MV-4-11 (cell line): Measurements from ENCODE around the gene CLEC16A.
"Not testable (repeated sequence)": the region's sequence is repeated elsewhere in the genome, so short reads cannot be mapped to it uniquely, and the experiment has no call there.

Source experiments
- DNase-seq: peaks from one replicate; lab custom pipeline; 2025; lab: John Stamatoyannopoulos, UW

The CLEC16A gene

GRCh38 chr16:10939649-10940234, 4.6 kb upstream of the CLEC16A start:
- DNase-seq: no peak

DNA sequence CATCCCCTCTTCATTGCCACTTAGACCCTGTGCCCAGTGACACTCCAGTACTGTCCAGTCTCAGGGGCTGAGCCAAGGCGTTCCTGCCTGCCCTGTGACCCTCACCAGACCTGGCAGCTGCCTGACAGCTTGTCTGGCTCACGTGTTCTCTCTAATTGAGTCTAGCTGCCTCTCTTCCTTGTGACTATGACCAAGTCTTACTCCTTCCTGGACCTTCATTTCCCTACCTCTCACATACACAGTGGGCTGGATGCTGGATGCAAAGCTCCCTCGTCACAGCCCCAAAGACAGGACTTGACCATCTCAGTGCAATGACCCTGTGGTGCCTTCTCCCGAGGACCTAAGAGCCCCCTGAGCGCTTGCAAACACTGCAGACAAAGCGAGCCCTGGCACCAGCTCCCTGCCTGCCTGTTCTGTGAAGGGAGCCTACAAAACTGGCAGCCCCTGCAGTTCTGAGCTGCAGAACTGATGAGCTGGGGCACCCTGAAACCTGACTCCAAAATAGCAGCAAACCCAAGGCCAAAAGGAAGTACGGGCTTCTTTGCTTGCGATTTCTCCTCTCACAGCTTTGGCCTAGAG, 3.8 kb upstream of the CLEC16A start:
- DNase-seq: no peak

GRCh38 chr16:10941127-10941933, 3.0 kb upstream of the CLEC16A start:
- no peak for DNase-seq

GRCh38 chr16:10941935-10942351, 2.4 kb upstream of the CLEC16A start:
- DNase-seq: not testable (repeated sequence)

DNA sequence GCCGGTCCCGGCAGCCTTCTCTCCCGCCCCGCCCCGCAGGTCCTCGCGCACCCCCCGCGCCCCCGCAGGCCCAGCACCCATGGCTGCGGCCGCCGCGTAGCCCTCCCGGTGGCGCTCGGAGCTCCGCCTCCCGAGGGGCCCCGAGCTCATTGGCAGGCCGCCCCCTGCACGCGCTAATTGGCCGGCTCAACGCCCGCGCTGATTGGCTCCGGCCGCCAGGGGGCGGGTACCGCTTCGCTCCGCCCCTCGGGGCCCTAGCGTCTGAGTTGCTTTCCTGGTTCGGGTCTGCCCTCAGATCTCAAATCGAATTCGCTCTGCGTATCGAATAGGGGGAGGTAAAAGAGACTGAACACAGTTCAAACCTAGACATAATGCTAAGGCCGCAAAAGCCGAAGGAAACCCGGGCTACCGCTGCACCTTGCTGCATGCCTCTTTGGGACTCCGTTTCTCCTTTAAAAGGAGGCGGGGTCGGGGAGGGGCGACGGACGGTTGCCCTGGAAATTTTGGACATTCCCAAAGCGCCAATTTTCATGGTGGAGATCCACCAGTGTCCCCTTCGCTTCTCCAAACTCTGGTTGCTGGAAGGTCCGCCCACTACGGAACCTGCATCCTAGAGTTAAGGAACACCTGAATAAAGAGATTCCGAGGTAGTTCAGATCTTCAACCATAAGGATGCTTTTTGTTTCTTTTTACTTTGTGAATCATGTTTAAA, 1.9 kb upstream of the CLEC16A start, which contains the start of gene DEXI:
Gene DEXI, minus strand, starts transcription at position 117 of the 712 bp plus-strand sequence. CDS start 463 bp downstream, outside the sequence.
- DNase-seq: peak; percentile 86

- no peak for DNase-seq
These were observed 1.4 kb upstream of the CLEC16A start for GRCh38 chr16:10943064-10943353.

- DNase-seq: no peak
These were observed 862 bp downstream of the CLEC16A start for GRCh38 chr16:10945065-10945787.

GRCh38 chr16:10946308-10946707, 1.9 kb downstream of the CLEC16A start:
- DNase-seq: no peak

DNA sequence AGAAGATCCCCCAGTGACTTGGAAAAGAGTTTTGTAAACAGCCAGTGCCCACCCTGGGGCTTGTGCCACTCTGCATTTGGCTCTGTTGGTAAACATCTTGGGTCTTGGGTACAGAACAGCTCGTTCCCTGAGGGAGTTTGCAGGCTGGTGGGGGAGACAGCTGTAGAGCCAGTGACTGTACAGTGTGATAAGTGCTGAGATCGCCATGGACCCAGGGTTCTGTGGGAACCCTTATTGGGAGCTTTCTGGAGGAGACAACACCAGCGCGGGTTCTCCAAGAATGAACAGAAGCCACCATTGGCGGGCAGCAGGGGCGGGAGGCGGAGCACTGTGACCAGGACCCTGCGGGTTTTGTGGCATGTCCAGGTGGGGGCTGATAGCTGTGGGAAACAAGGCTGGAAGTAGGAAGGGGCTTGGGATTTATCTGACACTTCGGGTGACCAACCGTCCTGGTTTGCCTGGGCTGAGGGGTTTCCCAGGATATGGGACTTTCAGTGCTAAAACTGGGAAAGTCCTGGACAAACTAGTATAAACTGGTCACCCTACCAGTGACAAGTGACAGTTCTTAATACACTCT, 2.9 kb downstream of the CLEC16A start:
- no peak for DNase-seq

DNA sequence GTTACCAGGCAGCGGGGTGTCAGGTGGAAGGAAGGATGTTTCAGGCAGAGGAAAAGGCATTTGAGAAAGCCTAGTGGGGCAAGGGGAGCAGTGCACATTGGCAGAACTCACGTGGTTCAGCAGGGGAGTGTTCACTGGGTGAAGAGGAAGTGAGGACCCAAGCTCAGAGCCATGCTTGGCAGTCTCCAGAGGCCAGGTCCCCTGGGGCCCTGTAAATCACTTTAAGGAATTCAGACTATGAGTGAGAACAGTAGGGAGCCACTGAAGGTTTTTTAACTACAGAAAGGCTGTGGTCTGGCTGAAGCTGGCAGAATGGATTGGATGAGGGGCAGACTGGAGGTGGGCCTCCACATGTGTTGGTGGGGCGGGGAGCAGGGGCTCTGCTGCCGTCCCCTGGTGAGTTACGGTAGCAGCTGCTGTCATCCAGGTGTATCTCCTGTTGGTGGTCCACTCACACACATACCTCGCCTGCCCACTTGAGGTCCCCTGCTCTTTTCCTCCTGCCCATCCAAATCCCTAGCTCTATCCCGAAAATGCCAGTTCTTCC, 5.1 kb downstream of the CLEC16A start:
- DNase-seq: peak; percentile 92

DNA sequence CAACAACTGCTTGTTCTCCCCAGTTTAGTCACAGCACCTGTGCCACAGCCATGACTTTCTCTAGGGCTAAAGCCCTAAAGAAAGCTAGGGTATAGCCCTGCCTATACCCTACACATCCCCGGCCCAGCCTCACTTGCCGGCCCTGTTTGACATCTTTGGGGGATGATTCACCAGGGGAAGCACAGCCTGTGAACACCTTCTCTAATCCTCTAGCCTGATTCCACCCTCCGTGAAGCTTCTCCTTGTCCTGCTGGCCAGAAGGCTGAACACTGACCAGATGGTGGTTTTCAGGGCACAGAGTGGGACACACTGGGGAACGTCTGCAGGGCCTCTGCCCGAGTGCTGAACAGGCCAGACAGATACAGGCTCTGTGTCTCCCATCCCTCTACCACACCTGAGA, 6.0 kb downstream of the CLEC16A start:
- DNase-seq: no peak

GRCh38 chr16:10951026-10951425, 6.7 kb downstream of the CLEC16A start:
- DNase-seq: no peak

DNA sequence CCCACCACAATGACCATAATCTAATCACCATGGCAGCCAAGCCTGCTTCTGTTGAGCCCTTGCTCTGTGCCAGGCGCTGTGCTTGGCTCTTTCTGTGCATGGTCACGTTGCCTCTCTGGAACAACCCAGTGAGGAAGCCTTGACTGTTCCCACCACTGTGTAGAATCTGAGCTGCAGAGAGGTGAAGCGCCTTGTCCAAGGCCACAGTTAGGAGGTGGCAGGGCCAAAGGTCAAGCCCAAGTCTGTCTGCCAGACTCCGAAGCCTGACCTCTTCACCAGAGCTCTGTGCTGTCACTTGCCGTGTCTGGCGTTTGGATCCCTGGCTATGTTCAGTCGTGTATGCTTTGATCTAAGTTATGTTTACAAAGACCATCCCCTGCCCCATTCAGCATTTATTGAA, 10.5 kb downstream of the CLEC16A start:
- no peak for DNase-seq

- peak; percentile 47 for DNase-seq
These were observed 13.6 kb downstream of the CLEC16A start for GRCh38 chr16:10957771-10958482.

DNA sequence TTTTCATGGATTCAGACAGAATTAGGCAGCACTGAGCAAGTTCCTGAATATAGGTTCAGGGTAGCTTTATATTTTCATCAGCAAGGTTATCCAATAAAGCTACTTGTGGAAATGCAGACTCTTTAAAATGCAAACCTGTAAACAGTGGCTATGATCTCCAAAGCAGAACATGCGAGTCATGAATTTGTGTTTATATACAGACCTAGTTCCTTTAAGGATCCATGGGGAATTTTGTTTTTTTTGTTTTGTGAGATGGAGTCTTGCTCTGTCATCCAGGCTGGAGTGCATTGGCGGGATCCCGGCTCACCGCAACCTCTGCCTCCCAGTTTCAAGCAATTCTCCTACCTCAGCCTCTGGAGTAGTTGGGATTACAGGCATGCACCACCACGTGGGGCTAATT, 14.8 kb downstream of the CLEC16A start:
- no peak for DNase-seq

GRCh38 chr16:10961231-10961630, 16.9 kb downstream of the CLEC16A start:
- no peak for DNase-seq

DNA sequence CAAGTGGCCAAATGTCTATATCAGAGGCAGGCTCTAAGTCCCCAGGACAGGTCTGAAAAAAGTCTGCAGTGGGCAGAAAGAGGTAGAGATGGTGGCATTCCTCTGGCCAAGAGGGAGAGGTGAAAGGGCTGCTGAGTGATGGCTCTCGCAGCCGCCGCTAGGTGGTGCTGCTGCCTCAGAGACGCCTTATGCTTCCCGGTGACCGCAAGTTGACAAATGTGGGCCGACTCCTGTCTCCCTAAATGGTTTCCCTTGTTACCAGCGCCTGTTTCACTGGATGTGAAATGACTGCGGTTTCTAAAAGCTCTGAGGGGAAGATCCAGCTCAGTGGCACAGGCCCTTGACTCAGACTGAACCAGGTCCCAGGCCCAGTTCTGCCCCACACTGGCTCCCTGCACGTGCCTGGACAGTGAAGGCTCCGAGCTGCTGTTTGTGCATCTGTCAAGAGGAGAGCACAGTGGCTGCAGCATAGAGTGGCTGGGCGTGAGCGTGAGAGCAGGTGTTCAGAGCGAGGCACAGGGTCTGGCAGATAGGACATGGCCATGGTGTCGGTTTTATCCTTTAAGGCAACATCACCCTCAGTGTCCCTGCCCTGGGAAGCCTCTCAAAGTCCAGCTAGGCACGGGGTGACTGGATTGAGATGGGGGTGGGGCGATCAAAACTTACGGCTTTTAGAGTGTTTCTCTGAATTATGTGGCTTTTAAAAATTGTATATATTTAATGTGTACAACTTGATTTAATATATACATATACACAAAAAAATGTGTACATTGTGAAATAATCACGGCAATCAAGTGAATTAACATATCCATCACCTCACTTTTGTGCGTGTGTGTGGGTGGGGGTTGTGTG, 19.9 kb downstream of the CLEC16A start:
- DNase-seq: peak; percentile 86

DNA sequence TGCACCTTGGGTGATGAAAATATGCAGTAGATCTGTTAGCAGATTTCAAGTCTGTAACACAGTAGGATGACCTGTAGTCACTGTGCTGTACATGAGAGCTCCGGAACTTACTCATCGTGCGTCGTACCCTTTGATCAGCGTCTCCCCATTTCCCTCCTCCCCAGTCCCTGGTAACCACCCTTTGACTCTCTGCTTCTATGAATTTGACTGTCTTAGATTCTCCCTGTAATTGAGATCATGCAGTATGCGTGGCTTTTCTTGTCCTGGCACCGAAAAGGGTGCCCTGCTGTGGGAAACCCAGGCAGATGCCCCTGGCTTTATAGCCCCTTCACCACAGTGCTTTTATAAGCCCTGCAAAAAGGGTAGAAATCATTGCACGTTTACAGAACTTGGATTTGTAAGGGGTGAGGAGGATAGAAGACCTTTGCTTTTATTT, 20.5 kb downstream of the CLEC16A start:
- DNase-seq: no peak

- no peak for DNase-seq
These were observed 21.2 kb downstream of the CLEC16A start for GRCh38 chr16:10965440-10966061.
